HEK293 (cell line): ENCODE measurements around the gene NCAPG2.
"Not testable (repeated sequence)": the region's sequence is repeated elsewhere in the genome, so short reads cannot be mapped to it uniquely, and the experiment has no call there.

ENCODE experiments used
- CTCF ChIA-PET: fragments of 350-600 bp; formaldehyde crosslinking; extraction: SDS; loops from one replicate; lab custom pipeline; 2021; ENCODE audit warnings: antibody characterized with exemption; lab: Yijun Ruan, JAX
- POLR2A ChIA-PET: fragments of 300-600 bp; formaldehyde crosslinking; extraction: SDS; loops from one replicate; lab custom pipeline; 2020; ENCODE audit warnings: antibody characterized with exemption, inconsistent platforms; lab: Yijun Ruan, JAX
- H3K27ac ChIP-seq: fragments of 200-500 bp; sonication (Bioruptor generic); 2 replicates; pipeline ENCODE4 v1.5.1; 2014; ENCODE audit warnings: low read depth, low read length, control low read depth, inconsistent platforms; ENCODE audit errors: extremely low read depth
- H3K36me3 ChIP-seq, 2 experiments: fragments of 200-500 bp in 1 of 2; sonication (Bioruptor generic) in 1 of 2; 1 replicate in 1 of 2; 2 replicates in 1 of 2; pipeline ENCODE4 v1.5.1; 2014 to 2017; ENCODE audit warnings: inconsistent platforms in 2 of 2, low read length in 2 of 2; ENCODE audit not compliant: control insufficient read depth in 2 of 2, insufficient read depth in 1 of 2
- H3K4me1 ChIP-seq: fragments of 200-500 bp; sonication (Bioruptor generic); 2 replicates; pipeline ENCODE4 v1.5.1; 2014; ENCODE audit warnings: mild to moderate bottlenecking, low read length, inconsistent platforms; ENCODE audit not compliant: control insufficient read depth, insufficient read depth
- H3K4me3 ChIP-seq: 2 replicates; pipeline ENCODE4 v1.5.1; 2011; ENCODE audit warnings: low read depth, mild to moderate bottlenecking, control low read depth, low read length, moderate library complexity
- H3K9me3 ChIP-seq: fragments of 200-500 bp; sonication (Bioruptor generic); 2 replicates; pipeline ENCODE4 v1.5.1; 2014; ENCODE audit warnings: low read depth, low read length, inconsistent platforms; ENCODE audit not compliant: control insufficient read depth, insufficient read depth
- CTCF ChIP-seq: fragments of 450-650 bp; formaldehyde crosslinking; IDR thresholded peaks from 2 replicates; pipeline ENCODE4 v1.5.1; 2016; ENCODE audit warnings: missing biosample characterization, missing genetic modification characterization
- GFI1B ChIP-seq: fragments of 450-650 bp; formaldehyde crosslinking; IDR thresholded peaks from 2 replicates; pipeline ENCODE4 v1.5.1; 2016; ENCODE audit warnings: missing biosample characterization, missing genetic modification characterization
- PRDM10 ChIP-seq: fragments of 450-650 bp; formaldehyde crosslinking; IDR thresholded peaks from 2 replicates; pipeline ENCODE4 v1.5.1; 2016; ENCODE audit warnings: missing biosample characterization, missing genetic modification characterization
- PRDM2 ChIP-seq: fragments of 450-650 bp; formaldehyde crosslinking; IDR thresholded peaks from 2 replicates; pipeline ENCODE4 v1.5.1; 2016; ENCODE audit warnings: missing biosample characterization, missing genetic modification characterization, borderline replicate concordance
- SALL2 ChIP-seq: fragments of 450-650 bp; formaldehyde crosslinking; IDR thresholded peaks from 2 replicates; pipeline ENCODE4 v1.5.0; 2017; ENCODE audit warnings: missing biosample characterization, mild to moderate bottlenecking, missing genetic modification characterization, borderline replicate concordance
- SCRT2 ChIP-seq: fragments of 450-650 bp; formaldehyde crosslinking; IDR thresholded peaks from 2 replicates; pipeline ENCODE4 v1.5.1; 2016; ENCODE audit warnings: missing biosample characterization, missing genetic modification characterization
- ZBTB44 ChIP-seq: fragments of 450-650 bp; IDR thresholded peaks from 2 replicates; pipeline ENCODE4 v1.5.1; 2018; ENCODE audit warnings: missing biosample characterization, mild to moderate bottlenecking, missing genetic modification characterization
- ZNF114 ChIP-seq: fragments of 450-650 bp; formaldehyde crosslinking; IDR thresholded peaks from 2 replicates; pipeline ENCODE4 v1.5.0; 2017; ENCODE audit warnings: missing biosample characterization, missing genetic modification characterization
- ZNF155 ChIP-seq: fragments of 450-650 bp; formaldehyde crosslinking; IDR thresholded peaks from 2 replicates; pipeline ENCODE4 v1.5.1; 2016; ENCODE audit warnings: missing biosample characterization, missing genetic modification characterization

NCAPG2 gene

GRCh38 chr7:158633055-158633956 is 71.3 kb downstream of the NCAPG2 start (continued):
- TF ChIP-seq SALL2 (tag by site-specific recombination) (no peak), ZNF114 (tag by site-specific recombination) (no peak), PRDM10 (no peak), GFI1B (tag by site-specific recombination) (no peak), CTCF (no peak), ZBTB44 (tag by site-specific recombination) (no peak), SCRT2 (tag by site-specific recombination) (no peak)

- H3K36me3 ChIP-seq = peaks cover 3 to 65% of the 10 kb centered on the region in 2 experiments; a peak in 2 of 3 replicates
- no peaks in the 10 kb centered on the region for H3K4me1 ChIP-seq
- POLR2A ChIA-PET = no interaction called here
- no peak for TF ChIP-seq ZNF155 (tag by site-specific recombination)
- TF ChIP-seq PRDM2 (tag by site-specific recombination) = no peak
- TF ChIP-seq, all 188 proteins: peak for 0
- Histone ChIP-seq H3K27ac (no peak overlapping the region), H3K4me3 (no peak overlapping the region), H3K9me3 (no peaks in the 10 kb centered on the region)
- CTCF ChIA-PET = no interaction called here
These were observed 72.9 kb downstream of the NCAPG2 start for GRCh38 chr7:158631574-158632195.

GRCh38 chr7:158626289-158626688 is 78.3 kb downstream of the NCAPG2 start:
- peaks cover 3 to 41% of the 10 kb centered on the region in 2 experiments; a peak in 2 of 3 replicates for H3K36me3 ChIP-seq
- H3K4me3 ChIP-seq, H3K27ac ChIP-seq, CTCF ChIA-PET, H3K9me3 ChIP-seq, POLR2A ChIA-PET, H3K4me1 ChIP-seq: not testable (repeated sequence)
